GM10266 (cell line): ENCODE measurements around the gene ARHGEF6.

Experiments used
- DNase-seq: peaks from one replicate; pipeline ENCODE4 v3.0.0; 2012; ENCODE audit errors: extremely low spot score
- TF ChIP-seq, protein P1 (sequence below): IDR thresholded peaks from 2 replicates; pipeline ENCODE4 v1.5.1; 2012; ENCODE audit warnings: mild to moderate bottlenecking, low read depth; ENCODE audit not compliant: control insufficient read depth, insufficient read depth; ENCODE audit errors: missing control alignments

ARHGEF6 gene

DNA sequence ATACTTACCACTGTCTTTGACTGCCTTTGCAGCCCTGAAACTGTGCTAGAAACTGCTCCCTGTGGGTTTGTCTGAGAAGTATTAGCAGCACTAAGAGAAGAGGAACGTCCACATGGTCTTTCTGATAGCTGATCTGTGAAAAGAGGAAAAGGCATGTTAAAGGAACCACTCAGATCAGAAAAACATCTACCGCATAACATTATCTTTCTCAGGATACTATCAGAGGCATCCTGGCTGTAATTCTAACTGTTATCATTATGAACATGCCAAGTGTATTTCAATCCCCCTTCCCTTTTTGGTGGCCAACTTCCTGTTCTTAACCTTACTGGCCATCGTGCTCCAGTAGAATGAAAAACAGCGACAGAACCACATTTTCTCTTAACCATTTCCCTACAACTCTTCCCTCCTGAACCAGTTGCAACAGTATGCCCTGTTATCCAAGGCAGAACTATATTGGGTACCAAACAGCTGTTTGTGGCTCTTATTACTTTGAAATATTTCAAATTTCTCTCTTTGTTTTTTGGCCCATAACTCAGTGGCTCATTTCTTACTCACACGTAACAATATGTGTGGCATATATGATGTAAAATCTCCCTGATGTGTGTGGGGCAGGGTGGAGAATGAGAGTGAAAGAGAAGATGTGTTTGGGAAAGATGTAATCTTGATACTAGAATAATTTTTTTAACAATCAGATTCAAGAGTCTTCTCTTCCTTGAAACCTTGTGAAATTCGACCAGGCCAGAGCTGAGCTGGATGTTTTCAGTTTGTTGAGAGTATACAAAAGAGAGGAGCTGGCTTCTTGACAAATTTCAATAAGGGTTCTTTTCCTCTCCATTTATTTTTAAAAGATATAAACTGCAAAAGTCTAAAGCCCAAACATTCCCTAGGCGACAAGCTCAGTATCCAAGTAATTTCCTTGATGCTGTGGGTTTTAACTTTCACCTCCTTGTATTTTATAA is 35.2 kb downstream of the ARHGEF6 start:
- TF ChIP-seq, protein P1, sequence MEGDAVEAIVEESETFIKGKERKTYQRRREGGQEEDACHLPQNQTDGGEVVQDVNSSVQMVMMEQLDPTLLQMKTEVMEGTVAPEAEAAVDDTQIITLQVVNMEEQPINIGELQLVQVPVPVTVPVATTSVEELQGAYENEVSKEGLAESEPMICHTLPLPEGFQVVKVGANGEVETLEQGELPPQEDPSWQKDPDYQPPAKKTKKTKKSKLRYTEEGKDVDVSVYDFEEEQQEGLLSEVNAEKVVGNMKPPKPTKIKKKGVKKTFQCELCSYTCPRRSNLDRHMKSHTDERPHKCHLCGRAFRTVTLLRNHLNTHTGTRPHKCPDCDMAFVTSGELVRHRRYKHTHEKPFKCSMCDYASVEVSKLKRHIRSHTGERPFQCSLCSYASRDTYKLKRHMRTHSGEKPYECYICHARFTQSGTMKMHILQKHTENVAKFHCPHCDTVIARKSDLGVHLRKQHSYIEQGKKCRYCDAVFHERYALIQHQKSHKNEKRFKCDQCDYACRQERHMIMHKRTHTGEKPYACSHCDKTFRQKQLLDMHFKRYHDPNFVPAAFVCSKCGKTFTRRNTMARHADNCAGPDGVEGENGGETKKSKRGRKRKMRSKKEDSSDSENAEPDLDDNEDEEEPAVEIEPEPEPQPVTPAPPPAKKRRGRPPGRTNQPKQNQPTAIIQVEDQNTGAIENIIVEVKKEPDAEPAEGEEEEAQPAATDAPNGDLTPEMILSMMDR = no peak
- DNase-seq = no peak

DNA sequence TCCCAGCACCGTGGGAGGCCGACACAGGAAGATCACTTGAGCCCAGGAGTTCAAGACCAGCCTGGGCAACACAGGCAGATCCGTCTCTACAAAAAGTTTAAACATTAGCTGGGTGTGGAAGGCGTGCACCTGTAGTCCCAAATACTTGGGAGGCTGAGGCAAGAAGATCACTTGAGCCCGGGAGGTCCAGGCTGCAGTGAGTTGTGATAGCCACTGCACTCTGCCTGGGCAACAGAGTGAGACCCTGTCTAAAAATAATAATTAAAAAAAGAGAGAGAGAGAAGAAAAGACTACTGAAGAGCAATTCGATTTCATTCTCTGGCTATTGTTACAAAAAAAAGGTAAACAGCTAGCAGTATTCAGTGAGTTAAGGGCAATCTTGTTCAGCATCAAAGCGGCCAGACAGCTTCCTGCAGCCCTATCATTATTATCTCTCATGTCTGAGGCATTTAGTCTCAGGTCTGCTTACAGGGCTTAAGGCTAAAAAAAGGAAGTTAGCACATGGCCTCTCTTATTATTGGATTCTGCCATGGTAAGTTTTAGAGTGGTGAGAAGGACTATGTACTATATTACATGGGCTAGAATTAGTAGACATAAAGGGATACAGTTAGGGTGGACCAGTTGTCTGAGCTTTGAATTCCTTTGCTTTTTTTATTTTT is 37.9 kb downstream of the ARHGEF6 start:
- no peak for DNase-seq
- TF ChIP-seq, protein P1 = no peak

DNA sequence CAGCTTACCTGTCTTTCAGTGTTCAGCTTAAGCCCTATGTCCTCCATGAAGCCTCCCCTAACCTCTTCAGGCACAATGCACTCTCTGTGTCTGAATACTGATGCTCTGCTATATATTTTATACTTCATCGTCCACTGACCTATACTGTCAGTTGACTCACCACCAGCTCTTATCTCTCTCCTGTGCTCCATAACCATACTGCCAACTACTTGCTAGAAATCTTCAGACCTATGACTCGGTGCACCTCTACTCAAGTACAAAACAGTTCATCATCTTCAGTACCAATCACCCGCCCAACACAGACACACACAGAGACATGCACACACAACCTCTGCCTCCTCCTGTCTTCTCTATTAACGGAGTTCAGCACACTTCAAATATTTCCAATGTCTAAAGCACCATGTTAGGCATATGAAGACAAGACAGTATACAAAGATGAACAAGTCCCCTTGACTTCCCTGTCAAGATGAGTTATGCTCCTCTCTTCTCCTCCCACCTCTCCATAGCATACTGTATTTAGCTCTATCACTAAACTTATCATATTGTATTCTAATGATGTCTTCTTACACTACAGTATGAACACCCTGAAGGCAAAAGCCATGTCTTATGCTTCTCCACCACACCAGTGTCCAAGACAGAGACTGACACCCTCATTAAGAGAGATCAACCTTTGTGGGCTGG is 42.5 kb downstream of the ARHGEF6 start:
- TF ChIP-seq, protein P1 = no peak
- DNase-seq = no peak

DNA sequence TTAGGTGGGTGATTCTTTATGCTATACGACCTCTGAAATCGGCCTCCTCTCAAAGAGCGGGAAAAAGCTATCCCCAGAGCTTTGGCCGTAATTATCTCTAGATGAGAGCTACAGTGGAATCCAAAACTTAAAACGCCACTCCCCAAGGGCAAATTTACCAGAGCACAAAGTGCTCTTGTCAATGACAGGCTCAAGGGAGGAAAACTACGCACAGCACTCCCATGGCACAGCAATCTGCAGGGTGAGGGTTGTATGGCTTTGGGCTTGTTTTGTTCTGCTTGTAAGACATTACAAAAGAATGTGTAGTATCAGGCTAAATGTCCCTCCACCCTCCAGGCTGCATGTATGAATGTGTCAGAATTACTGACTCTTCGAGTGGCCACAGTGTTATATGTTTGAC is 44.0 kb downstream of the ARHGEF6 start:
- DNase-seq = no peak
- TF ChIP-seq, protein P1 = no peak

DNA sequence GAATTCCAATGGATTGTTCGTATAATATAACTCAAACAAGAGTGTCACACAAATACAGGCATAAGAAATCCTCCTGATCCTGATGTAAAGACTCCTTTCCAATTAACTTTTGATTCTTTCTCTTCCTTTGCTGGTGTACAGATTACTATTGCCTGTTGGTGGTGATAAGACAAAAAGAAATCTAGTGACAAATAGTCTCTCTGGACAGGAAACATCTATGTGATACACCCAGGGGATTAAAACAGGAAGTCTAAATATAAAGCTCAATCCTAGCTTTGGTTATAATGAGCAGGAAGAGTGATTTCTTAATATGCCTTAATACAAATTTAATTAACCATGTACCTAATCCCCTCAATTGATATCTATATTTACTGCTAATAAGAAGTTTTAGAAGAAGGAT is 45.1 kb downstream of the ARHGEF6 start:
- DNase-seq = no peak
- TF ChIP-seq, protein P1 = no peak

DNA sequence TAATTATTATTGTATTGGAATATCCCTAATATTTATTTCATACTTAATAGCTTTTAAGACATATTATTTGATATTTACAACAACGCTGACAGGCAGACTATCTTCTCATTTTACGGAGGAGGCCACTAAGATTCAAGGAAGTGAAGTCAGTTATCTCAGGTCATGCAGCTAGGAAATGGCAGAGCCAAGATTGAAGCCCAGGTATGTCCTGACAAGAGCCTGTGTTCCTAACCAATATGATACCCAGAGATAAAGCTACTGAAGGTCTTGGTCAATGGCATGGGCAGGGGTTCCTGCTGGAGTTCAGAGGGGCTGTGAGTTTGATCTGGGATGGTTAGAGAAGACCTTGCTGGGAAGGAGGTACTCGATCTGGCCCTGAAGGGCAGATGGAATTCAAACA is 47.1 kb downstream of the ARHGEF6 start:
- DNase-seq = no peak
- TF ChIP-seq, protein P1 = no peak
